Gastroesophageal sphincter (tissue), 4 donors: ENCODE measurements around the gene PCGF3. TPM values are rescaled to one million over a fixed set of nuclear protein-coding genes. Genes with fewer than 3 reads are reported as not detected.
"Not testable (repeated sequence)": the region's sequence is repeated elsewhere in the genome, so short reads cannot be mapped to it uniquely, and the experiment has no call there.

ENCODE experiments used
- ATAC-seq: fragments of 150-250 bp; one replicate; pipeline ENCODE4 v1.9.1; 2016; ENCODE audit warnings: mild to moderate bottlenecking, moderate library complexity
- H3K27ac ChIP-seq, 4 donors: fragments of 200-600 bp; sonication (generic) in 3 of 4; 1 replicate in 3 of 4; 2 replicates in 1 of 4; pipeline ENCODE4 v1.5.1; 2016 to 2019
- H3K27me3 ChIP-seq: fragments of 200-600 bp; sonication (generic); one replicate; pipeline ENCODE4 v1.5.1; 2019
- H3K36me3 ChIP-seq, 2 donors: fragments of 200-600 bp; sonication (generic); one replicate each; pipeline ENCODE4 v1.5.1; 2019; ENCODE audit warnings: control low read depth in 1 of 2
- H3K4me1 ChIP-seq, 3 donors: fragments of 200-600 bp; sonication (generic); 1 replicate in 2 of 3; 2 replicates in 1 of 3; pipeline ENCODE4 v1.5.1; 2016 to 2019; ENCODE audit warnings: control low read depth in 2 of 3
- H3K4me3 ChIP-seq, 2 donors: fragments of 200-600 bp; sonication (generic); one replicate each; pipeline ENCODE4 v1.5.1; 2019; ENCODE audit warnings: mild to moderate bottlenecking in 1 of 2, moderate library complexity in 1 of 2
- H3K9me3 ChIP-seq, 3 donors: fragments of 200-600 bp; sonication (generic); one replicate each; pipeline ENCODE4 v1.5.1; 2017 to 2019; ENCODE audit warnings: control low read depth in 2 of 3
- CTCF ChIP-seq, 4 experiments: fragments of 200-600 bp in 2 of 4; fragments of 450-650 bp in 2 of 4; sonication (generic) in 1 of 4; IDR thresholded peaks; one replicate each; pipeline ENCODE4 v1.5.1; 2017 to 2019; ENCODE audit warnings: antibody characterized with exemption in 4 of 4, mild to moderate bottlenecking in 2 of 4, moderate library complexity in 2 of 4
- EP300 ChIP-seq: sonication (generic); formaldehyde crosslinking; IDR thresholded peaks from one replicate; pipeline ENCODE4 v1.6.1; 2017; ENCODE audit warnings: antibody characterized with exemption, mild to moderate bottlenecking
- POLR2A ChIP-seq, 2 donors: fragments of 450-650 bp; IDR thresholded peaks; one replicate each; pipeline ENCODE4 v1.6.1; 2017; ENCODE audit warnings: antibody characterized with exemption in 2 of 2, mild to moderate bottlenecking in 2 of 2, moderate library complexity in 1 of 2
- POLR2AphosphoS5 ChIP-seq: sonication (generic); formaldehyde crosslinking; IDR thresholded peaks from one replicate; pipeline ENCODE4 v1.6.1; 2017; ENCODE audit warnings: antibody characterized with exemption
- WGBS, 2 donors: methylation state at CpG; one replicate each; pipeline ENCODE4 v1.1.5; 2018; ENCODE audit warnings: low coverage in 1 of 2; 5-methylcytosine and 5-hydroxymethylcytosine counted together
- total RNA-seq, 4 donors: library from RNA; depleted of rRNA; stranded (reverse); fragments of >200 nt; gene quantifications; one replicate each; pipeline ENCODE4 v1.1.0, GENCODE V29; 2016

Gene PCGF3
- total RNA-seq, 4 donors from 2014 or later: 24.4 to 46.5 (median 40.7) TPM

DNA sequence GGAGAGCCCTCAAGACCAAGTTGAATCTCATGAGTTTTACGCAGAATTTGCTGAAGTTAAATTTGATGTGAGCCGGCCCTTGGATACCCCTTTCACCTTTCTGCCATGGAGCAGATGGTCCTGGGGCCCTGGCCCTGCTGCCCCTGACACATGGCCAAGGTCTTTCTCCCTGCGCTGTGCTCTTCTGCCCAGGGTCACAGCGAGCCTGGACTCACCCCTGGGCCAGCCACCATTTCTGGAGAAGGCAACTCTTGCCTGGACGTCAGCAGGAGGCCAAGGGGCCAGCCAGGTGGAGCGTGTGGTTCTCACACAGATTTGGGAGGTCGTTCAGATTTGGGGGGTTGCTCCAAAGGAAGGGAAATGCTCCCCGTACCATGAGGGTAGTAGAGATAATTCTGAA is 30.0 kb downstream of the PCGF3 start:
- H3K27me3 ChIP-seq: no peaks in the 10 kb centered on the region
- H3K27ac ChIP-seq: no peak overlapping the region
- H3K4me3 ChIP-seq: no peak overlapping the region
- no peaks in the 10 kb centered on the region for H3K4me1 ChIP-seq
- no peak for TF ChIP-seq CTCF (IDR thresholded peaks at IDR 0.05)
- TF ChIP-seq POLR2A (IDR thresholded peaks at IDR 0.05): no peak
- TF ChIP-seq POLR2AphosphoS5: no peak
- TF ChIP-seq EP300: no peak
- H3K36me3 ChIP-seq: peaks cover 0 to 95% of the 10 kb centered on the region in 2 donors
- 96 to 100% methylated on average over 1 to 7 of the region's 8 CpGs for WGBS, 2 donors
- H3K9me3 ChIP-seq: no peaks in the 10 kb centered on the region
- no peak for ATAC-seq

DNA sequence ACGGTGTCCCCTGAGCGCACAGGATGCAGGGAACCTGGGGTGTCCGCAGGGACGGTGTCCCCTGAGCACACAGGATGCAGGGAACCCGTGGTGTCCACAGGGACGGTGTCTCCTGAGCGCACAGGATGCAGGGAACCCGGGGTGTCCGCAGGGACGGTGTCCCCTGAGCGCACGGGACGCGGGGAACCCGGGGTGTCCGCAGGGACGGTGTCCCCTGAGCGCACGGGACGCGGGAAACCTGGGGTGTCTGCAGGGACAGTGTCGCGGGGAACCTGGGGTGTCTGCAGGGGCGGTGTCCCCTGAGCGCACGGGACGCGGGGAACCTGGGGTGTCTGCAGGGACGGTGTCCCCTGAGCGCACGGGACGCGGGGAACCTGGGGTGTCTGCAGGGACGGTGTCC is 30.9 kb downstream of the PCGF3 start:
- no CpG with 5 or more reads among the region's 34 CpGs for WGBS, 2 donors
- not testable (repeated sequence) for H3K9me3 ChIP-seq, ATAC-seq

DNA sequence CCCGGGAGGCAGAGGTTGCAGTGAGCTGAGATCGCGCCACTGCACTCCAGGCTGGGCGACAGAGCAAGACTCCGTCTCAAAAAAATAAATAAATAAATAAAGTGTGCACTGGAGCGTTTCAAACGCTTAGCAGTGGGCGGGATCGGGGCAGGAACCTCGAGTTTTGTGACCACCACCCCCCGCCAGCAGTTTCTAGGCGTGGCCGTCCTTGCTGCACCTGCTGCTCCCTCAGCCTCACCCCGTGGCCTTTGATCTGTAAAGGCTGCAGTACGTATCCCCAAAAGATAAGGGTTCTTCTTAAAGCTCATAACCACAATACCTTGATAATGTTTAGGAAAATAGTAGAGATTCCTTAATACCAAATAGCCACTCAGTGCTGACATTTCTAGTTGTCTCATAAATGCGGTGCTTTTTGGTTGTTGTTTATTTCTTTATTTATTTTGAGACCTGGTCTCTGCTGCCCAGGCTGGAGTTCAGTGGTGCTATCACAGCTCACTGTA is 33.2 kb downstream of the PCGF3 start:
- ATAC-seq: no peak
- Histone ChIP-seq H3K27ac (no peak overlapping the region), H3K4me1 (no peaks in the 10 kb centered on the region), H3K36me3 (peaks cover 0 to 86% of the 10 kb centered on the region in 2 donors), H3K27me3 (no peaks in the 10 kb centered on the region), H3K9me3 (no peaks in the 10 kb centered on the region), H3K4me3 (no peak overlapping the region)
- TF ChIP-seq POLR2A (IDR thresholded peaks at IDR 0.05) (no peak), EP300 (no peak), CTCF (IDR thresholded peaks at IDR 0.05) (no peak), POLR2AphosphoS5 (no peak)
- 84 to 93% methylated on average over 13 to 15 of the region's 16 CpGs for WGBS, 2 donors

More for the DNA sequence above, 30.9 kb downstream of the PCGF3 start:
- H3K4me1 ChIP-seq, H3K27ac ChIP-seq, H3K4me3 ChIP-seq, H3K27me3 ChIP-seq: not testable (repeated sequence)
- peaks cover 0 to 95% of the 10 kb centered on the region in 2 donors for H3K36me3 ChIP-seq

- no peak overlapping the region for H3K4me3 ChIP-seq
- H3K36me3 ChIP-seq: peaks cover 0 to 86% of the 10 kb centered on the region in 2 donors
- no peaks in the 10 kb centered on the region for H3K9me3 ChIP-seq
- no peak overlapping the region for H3K27ac ChIP-seq
- no peaks in the 10 kb centered on the region for H3K27me3 ChIP-seq
- no peak for TF ChIP-seq POLR2A (IDR thresholded peaks at IDR 0.05)
- TF ChIP-seq EP300: no peak
- TF ChIP-seq POLR2AphosphoS5: no peak
- no peak for TF ChIP-seq CTCF (IDR thresholded peaks at IDR 0.05)
- no peak for ATAC-seq
- H3K4me1 ChIP-seq: no peaks in the 10 kb centered on the region
- WGBS, 2 donors: 89 to 100% methylated on average over 2 to 7 of the region's 22 CpGs
These were observed 33.9 kb downstream of the PCGF3 start for GRCh38 chr4:739569-739968.

DNA sequence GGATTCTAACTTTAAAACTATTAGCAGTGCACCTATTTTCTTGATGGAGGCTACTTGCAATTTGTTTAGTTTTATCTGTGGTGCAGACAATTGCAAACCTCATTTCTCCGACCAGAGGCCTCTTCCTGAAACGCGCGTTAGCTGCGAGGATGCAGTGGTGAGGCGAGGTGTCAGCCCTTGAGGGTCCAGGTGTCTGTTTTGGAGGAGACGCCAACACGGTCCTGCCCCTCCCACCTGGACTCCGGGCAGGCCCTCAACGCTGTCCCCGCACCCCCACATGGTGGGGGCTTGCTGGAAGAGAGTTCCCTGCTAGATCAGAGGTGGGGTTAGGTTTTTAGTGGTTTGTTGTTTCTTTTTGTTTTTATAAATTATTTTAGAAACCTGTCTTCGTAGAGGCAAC is 34.4 kb downstream of the PCGF3 start:
- no peak for ATAC-seq
- H3K4me1 ChIP-seq: no peaks in the 10 kb centered on the region
- no peak overlapping the region for H3K4me3 ChIP-seq
- H3K9me3 ChIP-seq: no peaks in the 10 kb centered on the region
- H3K27ac ChIP-seq: no peak overlapping the region
- no peak for TF ChIP-seq POLR2A (IDR thresholded peaks at IDR 0.05)
- no peak for TF ChIP-seq EP300
- TF ChIP-seq POLR2AphosphoS5: no peak
- TF ChIP-seq CTCF (IDR thresholded peaks at IDR 0.05): no peak
- no peaks in the 10 kb centered on the region for H3K27me3 ChIP-seq
- H3K36me3 ChIP-seq: peaks cover 0 to 83% of the 10 kb centered on the region in 2 donors
- 75 to 81% methylated on average over 2 to 12 of the region's 12 CpGs for WGBS, 2 donors
